Stomach smooth muscle (tissue), 2 donors: ENCODE data around the gene SNAPIN.
"Not testable (repeated sequence)": the region's sequence is repeated elsewhere in the genome, so short reads cannot be mapped to it uniquely, and the experiment has no call there.

Source experiments
- H3K27ac ChIP-seq: one replicate; pipeline ENCODE4 v1.7.0; 2013; ENCODE audit warnings: mild to moderate bottlenecking, low read length, inconsistent platforms
- H3K27me3 ChIP-seq, 2 donors: one replicate each; pipeline ENCODE4 v1.7.0; 2013; ENCODE audit warnings: low read length in 2 of 2; ENCODE audit not compliant: insufficient read depth in 2 of 2, control insufficient read depth in 1 of 2
- H3K36me3 ChIP-seq, 2 donors: one replicate each; pipeline ENCODE4 v1.7.0; 2013; ENCODE audit warnings: low read length in 2 of 2; ENCODE audit not compliant: control insufficient read depth in 2 of 2, insufficient read depth in 2 of 2
- H3K4me1 ChIP-seq: one replicate; pipeline ENCODE4 v1.7.0; 2013; ENCODE audit warnings: low read length; ENCODE audit not compliant: control insufficient read depth, insufficient read depth
- H3K4me3 ChIP-seq, 2 donors: one replicate each; pipeline ENCODE4 v1.7.0; 2013; ENCODE audit warnings: low read length in 2 of 2
- H3K9ac ChIP-seq, 2 donors: one replicate each; pipeline ENCODE4 v1.7.0; 2013; ENCODE audit warnings: low read length in 2 of 2, mild to moderate bottlenecking in 1 of 2
- H3K9me3 ChIP-seq, 2 donors: one replicate each; pipeline ENCODE4 v1.7.0; 2013; ENCODE audit warnings: low read length in 2 of 2; ENCODE audit not compliant: control insufficient read depth in 2 of 2
- donor health status: healthy.
- donor health status: Pancreatic carcinoma.

The SNAPIN gene

GRCh38 chr1:153635872-153636271 is 22.6 kb upstream of the SNAPIN start:
- peaks cover 33% of the 10 kb centered on the region for H3K4me1 ChIP-seq
- no peaks in the 10 kb centered on the region for H3K9me3 ChIP-seq
- no peak overlapping the region for H3K27ac ChIP-seq
- peaks cover 32 to 36% of the 10 kb centered on the region in 2 donors for H3K36me3 ChIP-seq
- H3K4me3 ChIP-seq: peak overlapping the region in 1 of 2 donors; percentile 22
- H3K27me3 ChIP-seq: no peaks in the 10 kb centered on the region
- no peak overlapping the region for H3K9ac ChIP-seq

- Histone ChIP-seq H3K9ac (no peak overlapping the region), H3K4me3 (no peak overlapping the region), H3K9me3 (no peaks in the 10 kb centered on the region), H3K27me3 (no peaks in the 10 kb centered on the region), H3K36me3 (peaks cover 35 to 40% of the 10 kb centered on the region in 2 donors), H3K27ac (no peak overlapping the region), H3K4me1 (peaks cover 33% of the 10 kb centered on the region)
Measured at GRCh38 chr1:153636312-153636711, 22.2 kb upstream of the SNAPIN start.

GRCh38 chr1:153638261-153638660 is 20.2 kb upstream of the SNAPIN start:
- Histone ChIP-seq H3K4me1 (peaks cover 30% of the 10 kb centered on the region), H3K36me3 (peaks cover 52 to 56% of the 10 kb centered on the region in 2 donors), H3K9ac (no peak overlapping the region), H3K27ac (no peak overlapping the region), H3K27me3 (no peaks in the 10 kb centered on the region), H3K4me3 (no peak overlapping the region), H3K9me3 (no peaks in the 10 kb centered on the region)

- no peaks in the 10 kb centered on the region for H3K27me3 ChIP-seq
- no peak overlapping the region for H3K9ac ChIP-seq
- no peaks in the 10 kb centered on the region for H3K9me3 ChIP-seq
- no peak overlapping the region for H3K4me3 ChIP-seq
- peaks cover 54 to 62% of the 10 kb centered on the region in 2 donors for H3K36me3 ChIP-seq
- no peak overlapping the region for H3K27ac ChIP-seq
- H3K4me1 ChIP-seq: peaks cover 26% of the 10 kb centered on the region
Measured at GRCh38 chr1:153639280-153639679, 19.2 kb upstream of the SNAPIN start.

- Histone ChIP-seq H3K36me3 (peaks cover 59 to 69% of the 10 kb centered on the region in 2 donors), H3K4me1 (peaks cover 25% of the 10 kb centered on the region)
- not testable (repeated sequence) for H3K9ac ChIP-seq, H3K9me3 ChIP-seq, H3K27ac ChIP-seq, H3K4me3 ChIP-seq, H3K27me3 ChIP-seq
Measured at GRCh38 chr1:153640213-153640612, 18.3 kb upstream of the SNAPIN start.

GRCh38 chr1:153640861-153641260 is 17.6 kb upstream of the SNAPIN start:
- Histone ChIP-seq H3K27me3 (no peaks in the 10 kb centered on the region), H3K27ac (no peak overlapping the region), H3K4me1 (peaks cover 18% of the 10 kb centered on the region), H3K36me3 (peaks cover 66 to 75% of the 10 kb centered on the region in 2 donors), H3K4me3 (no peak overlapping the region), H3K9ac (no peak overlapping the region), H3K9me3 (no peaks in the 10 kb centered on the region)

GRCh38 chr1:153642161-153642560 is 16.3 kb upstream of the SNAPIN start:
- no peak overlapping the region for H3K4me3 ChIP-seq
- H3K9me3 ChIP-seq: no peaks in the 10 kb centered on the region
- peaks cover 8% of the 10 kb centered on the region for H3K4me1 ChIP-seq
- H3K36me3 ChIP-seq: peaks cover 59 to 66% of the 10 kb centered on the region in 2 donors
- no peaks in the 10 kb centered on the region for H3K27me3 ChIP-seq
- no peak overlapping the region for H3K27ac ChIP-seq
- H3K9ac ChIP-seq: no peak overlapping the region

- Histone ChIP-seq H3K27me3 (no peaks in the 10 kb centered on the region), H3K4me1 (peaks cover 6% of the 10 kb centered on the region), H3K9me3 (no peaks in the 10 kb centered on the region), H3K9ac (no peak overlapping the region), H3K4me3 (no peak overlapping the region), H3K36me3 (peaks cover 51 to 57% of the 10 kb centered on the region in 2 donors), H3K27ac (no peak overlapping the region)
Measured at GRCh38 chr1:153643100-153643499, 15.4 kb upstream of the SNAPIN start.

- Histone ChIP-seq H3K27me3 (no peaks in the 10 kb centered on the region), H3K4me3 (no peak overlapping the region), H3K4me1 (peaks cover 6% of the 10 kb centered on the region), H3K36me3 (peaks cover 45 to 52% of the 10 kb centered on the region in 2 donors), H3K9me3 (no peaks in the 10 kb centered on the region), H3K27ac (no peak overlapping the region), H3K9ac (no peak overlapping the region)
Measured at GRCh38 chr1:153643816-153644215, 14.7 kb upstream of the SNAPIN start.

GRCh38 chr1:153646672-153647345 is 11.7 kb upstream of the SNAPIN start:
- H3K4me3 ChIP-seq: no peak overlapping the region
- H3K9me3 ChIP-seq: no peaks in the 10 kb centered on the region
- no peak overlapping the region for H3K27ac ChIP-seq
- peaks cover 11% of the 10 kb centered on the region for H3K4me1 ChIP-seq
- H3K9ac ChIP-seq: no peak overlapping the region
- peaks cover 29 to 31% of the 10 kb centered on the region in 2 donors for H3K36me3 ChIP-seq
- no peaks in the 10 kb centered on the region for H3K27me3 ChIP-seq

- H3K4me3 ChIP-seq: no peak overlapping the region
- no peaks in the 10 kb centered on the region for H3K27me3 ChIP-seq
- peaks cover 11% of the 10 kb centered on the region for H3K4me1 ChIP-seq
- no peaks in the 10 kb centered on the region for H3K9me3 ChIP-seq
- H3K27ac ChIP-seq: no peak overlapping the region
- no peak overlapping the region for H3K9ac ChIP-seq
- H3K36me3 ChIP-seq: peaks cover 24 to 26% of the 10 kb centered on the region in 2 donors
Measured at GRCh38 chr1:153647346-153647714, 11.2 kb upstream of the SNAPIN start.
